ENCODE data around the gene PIP4P1.
A peak's percentile ranks its signal among the peaks of the same experiment; 100 is the strongest.

PIP4P1 gene

GRCh38 chr14:20472536-20473169, 11.4 kb upstream of the PIP4P1 start:
- WGBS, result 93% methylated on average over 1 of the region's 2 CpGs

GRCh38 chr14:20470603-20470901, 9.3 kb upstream of the PIP4P1 start:
- H3K27ac ChIP-seq (ENCODE audit: low read depth, low read length), result no peak overlapping the region
- H3K4me1 ChIP-seq (ENCODE audit: insufficient read depth, low read length), result peaks cover 5% of the 10 kb centered on the region; the same call in 1 of the 2 replicates
- peaks cover 41% of the 10 kb centered on the region for H3K36me3 ChIP-seq (ENCODE audit: insufficient read depth, low read length)
- H3K4me3 ChIP-seq (ENCODE audit: low read length), result peak overlapping the region; percentile 80
- no peaks in the 10 kb centered on the region for H3K27me3 ChIP-seq (ENCODE audit: insufficient read depth, low read length)
- no peaks in the 10 kb centered on the region for H3K9me3 ChIP-seq (ENCODE audit: insufficient read depth, low read depth, low read length)
- H3K9ac ChIP-seq (ENCODE audit: low read depth, low read length), result peak overlapping the region; percentile 83; the same call in 1 of the 2 replicates
- WGBS, result 2% methylated on average over 2 of the region's 2 CpGs

More at GRCh38 chr14:20472536-20473169, 11.4 kb upstream of the PIP4P1 start:
- H3K4me3 ChIP-seq (ENCODE audit: low read length), result no peak overlapping the region
- H3K27ac ChIP-seq (ENCODE audit: low read depth, low read length), result no peak overlapping the region
- peaks cover 62% of the 10 kb centered on the region for H3K36me3 ChIP-seq (ENCODE audit: insufficient read depth, low read length)
- H3K9me3 ChIP-seq (ENCODE audit: insufficient read depth, low read depth, low read length), result no peaks in the 10 kb centered on the region
- H3K27me3 ChIP-seq (ENCODE audit: insufficient read depth, low read length), result no peaks in the 10 kb centered on the region
- H3K9ac ChIP-seq (ENCODE audit: low read depth, low read length), result no peak overlapping the region
- H3K4me1 ChIP-seq (ENCODE audit: insufficient read depth, low read length), result peaks cover 5% of the 10 kb centered on the region; the same call in 1 of the 2 replicates

GRCh38 chr14:20469890-20470602, 8.8 kb upstream of the PIP4P1 start:
- H3K9ac ChIP-seq (ENCODE audit: low read depth, low read length), result peak overlapping the region; percentile 83
- no peak overlapping the region for H3K27ac ChIP-seq (ENCODE audit: low read depth, low read length)
- 1% methylated on average over 12 of the region's 12 CpGs for whole genome bisulfite sequencing
- no peaks in the 10 kb centered on the region for H3K27me3 ChIP-seq (ENCODE audit: insufficient read depth, low read length)
- peaks cover 5% of the 10 kb centered on the region; the same call in 1 of the 2 replicates for H3K4me1 ChIP-seq (ENCODE audit: insufficient read depth, low read length)
- H3K4me3 ChIP-seq (ENCODE audit: low read length), result peak overlapping the region; percentile 80
- H3K9me3 ChIP-seq (ENCODE audit: insufficient read depth, low read depth, low read length), result no peaks in the 10 kb centered on the region
- peaks cover 36% of the 10 kb centered on the region for H3K36me3 ChIP-seq (ENCODE audit: insufficient read depth, low read length)

GRCh38 chr14:20469242-20469889, 8.1 kb upstream of the PIP4P1 start, which contains the start of gene PNP:
TSS of gene PNP (plus strand) at chr14:20469406. CDS start at chr14:20469525, 119 bp downstream.
- Histone ChIP-seq H3K9ac (ENCODE audit: low read depth, low read length) (peak within 1 kb of the TSS; percentile 83), H3K36me3 (ENCODE audit: insufficient read depth, low read length) (peaks cover 29% of the 10 kb centered on the region), H3K4me1 (ENCODE audit: insufficient read depth, low read length) (peaks cover 5% of the 10 kb centered on the region; the same call in 1 of the 2 replicates), H3K27ac (ENCODE audit: low read depth, low read length) (no peak within 1 kb of the TSS; the same call in 1 of the 2 replicates), H3K9me3 (ENCODE audit: insufficient read depth, low read depth, low read length) (no peaks in the 10 kb centered on the region), H3K4me3 (ENCODE audit: low read length) (peak within 1 kb of the TSS; percentile 80), H3K27me3 (ENCODE audit: insufficient read depth, low read length) (no peaks in the 10 kb centered on the region)
- 2% methylated on average over 38 of the region's 40 CpGs for WGBS

GRCh38 chr14:20468764-20469241, 7.6 kb upstream of the PIP4P1 start:
- Histone ChIP-seq H3K36me3 (ENCODE audit: insufficient read depth, low read length) (peaks cover 24% of the 10 kb centered on the region), H3K27me3 (ENCODE audit: insufficient read depth, low read length) (no peaks in the 10 kb centered on the region), H3K4me3 (ENCODE audit: low read length) (peak overlapping the region; percentile 80), H3K9me3 (ENCODE audit: insufficient read depth, low read depth, low read length) (no peaks in the 10 kb centered on the region), H3K4me1 (ENCODE audit: insufficient read depth, low read length) (peaks cover 5% of the 10 kb centered on the region; the same call in 1 of the 2 replicates), H3K9ac (ENCODE audit: low read depth, low read length) (peak overlapping the region; percentile 83; the same call in 1 of the 2 replicates), H3K27ac (ENCODE audit: low read depth, low read length) (no peak overlapping the region)
- 35% methylated on average over 16 of the region's 16 CpGs for WGBS

- no peaks in the 10 kb centered on the region for H3K27me3 ChIP-seq (ENCODE audit: insufficient read depth, low read length)
- peaks cover 15% of the 10 kb centered on the region; the same call in 1 of the 2 replicates for H3K4me1 ChIP-seq (ENCODE audit: insufficient read depth, low read length)
- H3K9me3 ChIP-seq (ENCODE audit: insufficient read depth, low read depth, low read length), result no peaks in the 10 kb centered on the region
- peak overlapping the region; percentile 96 for H3K27ac ChIP-seq (ENCODE audit: low read depth, low read length)
- peak overlapping the region; percentile 74 for H3K9ac ChIP-seq (ENCODE audit: low read depth, low read length)
- peak overlapping the region; percentile 71 for H3K4me3 ChIP-seq (ENCODE audit: low read length)
- WGBS, result 8% methylated on average over 32 of the region's 32 CpGs
- H3K36me3 ChIP-seq (ENCODE audit: insufficient read depth, low read length), result peaks cover 47% of the 10 kb centered on the region
Observed at GRCh38 chr14:20460458-20461224, 593 bp downstream of the PIP4P1 start.

- Histone ChIP-seq H3K27me3 (ENCODE audit: insufficient read depth, low read length) (no peaks in the 10 kb centered on the region), H3K9ac (ENCODE audit: low read depth, low read length) (no peak overlapping the region), H3K36me3 (ENCODE audit: insufficient read depth, low read length) (peaks cover 47% of the 10 kb centered on the region), H3K4me3 (ENCODE audit: low read length) (0 out of 2 replicates have a peak overlapping the region, but pooled peaks have one; percentile 4), H3K4me1 (ENCODE audit: insufficient read depth, low read length) (peaks cover 15% of the 10 kb centered on the region; the same call in 1 of the 2 replicates), H3K9me3 (ENCODE audit: insufficient read depth, low read depth, low read length) (no peaks in the 10 kb centered on the region), H3K27ac (ENCODE audit: low read depth, low read length) (peak overlapping the region; percentile 60)
- WGBS, result 89% methylated on average over 7 of the region's 8 CpGs
Observed at GRCh38 chr14:20458031-20458789, 3.0 kb downstream of the PIP4P1 start.

- Histone ChIP-seq H3K9me3 (ENCODE audit: insufficient read depth, low read depth, low read length) (no peaks in the 10 kb centered on the region), H3K4me3 (ENCODE audit: low read length) (peak overlapping the region; percentile 90), H3K4me1 (ENCODE audit: insufficient read depth, low read length) (peaks cover 15% of the 10 kb centered on the region; the same call in 1 of the 2 replicates), H3K27me3 (ENCODE audit: insufficient read depth, low read length) (no peaks in the 10 kb centered on the region), H3K9ac (ENCODE audit: low read depth, low read length) (peak overlapping the region; percentile 99; the same call in 1 of the 2 replicates), H3K36me3 (ENCODE audit: insufficient read depth, low read length) (peaks cover 57% of the 10 kb centered on the region), H3K27ac (ENCODE audit: low read depth, low read length) (no peak overlapping the region)
- WGBS, result 94% methylated on average over 13 of the region's 13 CpGs
Observed at GRCh38 chr14:20456971-20457370, 4.3 kb downstream of the PIP4P1 start.

GRCh38 chr14:20455355-20456300, 5.6 kb downstream of the PIP4P1 start:
- 2% methylated on average over 39 of the region's 39 CpGs for WGBS
- no peaks in the 10 kb centered on the region for H3K9me3 ChIP-seq (ENCODE audit: insufficient read depth, low read depth, low read length)
- H3K4me1 ChIP-seq (ENCODE audit: insufficient read depth, low read length), result peaks cover 15% of the 10 kb centered on the region; the same call in 1 of the 2 replicates
- peak overlapping the region; percentile 90 for H3K4me3 ChIP-seq (ENCODE audit: low read length)
- H3K36me3 ChIP-seq (ENCODE audit: insufficient read depth, low read length), result peaks cover 71% of the 10 kb centered on the region
- H3K27ac ChIP-seq (ENCODE audit: low read depth, low read length), result peak overlapping the region; percentile 98
- peak overlapping the region; percentile 99 for H3K9ac ChIP-seq (ENCODE audit: low read depth, low read length)
- no peaks in the 10 kb centered on the region for H3K27me3 ChIP-seq (ENCODE audit: insufficient read depth, low read length)

All from HUES64 (cell line).